ENCODE results near the gene NNMT.

DNA sequence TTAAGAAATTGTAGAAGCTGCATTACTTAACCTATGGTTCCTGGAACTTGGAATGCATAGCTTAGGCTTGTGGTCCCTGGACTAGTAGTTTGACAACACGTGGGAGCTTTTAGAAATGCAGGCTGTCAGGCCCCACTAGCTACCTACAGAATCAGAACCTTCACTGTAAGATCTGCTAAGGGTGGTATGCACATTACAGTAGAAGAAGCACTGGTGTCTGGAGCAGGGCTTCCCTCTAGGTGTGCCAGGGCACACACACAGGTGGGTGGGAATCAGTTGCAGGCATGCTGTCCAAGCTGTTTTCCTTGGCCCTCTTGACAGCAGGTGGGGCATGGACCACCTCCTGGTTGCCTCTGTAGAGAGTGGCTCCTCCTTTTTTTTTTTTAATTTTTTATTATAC lies 8.8 kb downstream of the NNMT start:
- TF ChIP-seq CTCF (conservative IDR thresholded peaks at IDR 0.05 in 1 of 2, IDR thresholded peaks at IDR 0.05 in 1 of 2; ENCODE audit: low read depth in 1 of 2, low read length in 2 of 2) (no peak), EZH2 (IDR thresholded peaks at IDR 0.05; ENCODE audit: low read length, missing control alignments) (no peak)
